CD4-positive, alpha-beta T cell treated with Interleukin-2 at 100 ng/mL for 4 hours (primary cell): ENCODE data around the gene TMEM82.
A peak's percentile ranks its signal among the peaks of the same experiment; 100 is the strongest.

ENCODE experiments used
- DNase-seq: peaks from one replicate; pipeline ENCODE4 v3.0.0-alpha.2; 2020; ENCODE audit warnings: low spot score

Gene TMEM82

GRCh38 chr1:15736038-15736891 lies 6.0 kb upstream of the TMEM82 start, which contains the start of gene SLC25A34:
Gene SLC25A34, plus strand, starts transcription at chr1:15736258. Its CDS starts 228 bp downstream, at chr1:15736486.
- no peak for DNase-seq

- no peak for DNase-seq
Observed at GRCh38 chr1:15736892-15737261, 5.4 kb upstream of the TMEM82 start.

GRCh38 chr1:15737324-15738319 lies 4.7 kb upstream of the TMEM82 start:
- no peak for DNase-seq

GRCh38 chr1:15738416-15739113 lies 3.7 kb upstream of the TMEM82 start:
- no peak for DNase-seq

- DNase-seq: no peak
Observed at GRCh38 chr1:15739259-15739658, 3.0 kb upstream of the TMEM82 start.

GRCh38 chr1:15739745-15740144 lies 2.6 kb upstream of the TMEM82 start:
- no peak for DNase-seq

- DNase-seq: peak; percentile 67
Observed at GRCh38 chr1:15740924-15741850, 1.1 kb upstream of the TMEM82 start.

- DNase-seq: no peak
Observed at GRCh38 chr1:15744122-15744679, 1.9 kb downstream of the TMEM82 start.

GRCh38 chr1:15747378-15747777 lies 5.1 kb downstream of the TMEM82 start:
- no peak for DNase-seq

GRCh38 chr1:15748264-15748663 lies 6.0 kb downstream of the TMEM82 start:
- no peak for DNase-seq

- no peak for DNase-seq
Observed at GRCh38 chr1:15748690-15749398, 6.5 kb downstream of the TMEM82 start.

- no peak for DNase-seq
Observed at GRCh38 chr1:15749399-15750291, 7.3 kb downstream of the TMEM82 start.

- DNase-seq: no peak
Observed at GRCh38 chr1:15750924-15751323, 8.6 kb downstream of the TMEM82 start.

- no peak for DNase-seq
Observed at GRCh38 chr1:15751717-15752116, 9.4 kb downstream of the TMEM82 start.

- no peak for DNase-seq
Observed at GRCh38 chr1:15753776-15754175, 11.5 kb downstream of the TMEM82 start.

GRCh38 chr1:15755021-15755645 lies 12.8 kb downstream of the TMEM82 start:
- no peak for DNase-seq

- DNase-seq: no peak
Observed at GRCh38 chr1:15755646-15756040, 13.3 kb downstream of the TMEM82 start.
